ENCODE data around the gene FKTN. TPM values are rescaled to one million over a fixed set of nuclear protein-coding genes. Genes with fewer than 3 reads are reported as not detected.

FKTN gene
- total and polyA plus RNA-seq, 7 donors, result 1.7 to 9.8 (median 4.8) TPM

GRCh38 chr9:105639936-105640335, 82.0 kb downstream of the FKTN start:
- ATAC-seq (no peak), DNase-seq (no peak)
- H3K4me1 ChIP-seq, result no peaks in the 10 kb centered on the region
- intact Hi-C loops (cut with DNase I), result loop anchor here in 1 of 2 donors (5.0 kb wide), 1 partner anchor 42 kb away; no protein-coding TSS in a partner anchor
- no peaks in the 10 kb centered on the region for H3K27me3 ChIP-seq (ENCODE audit: insufficient read depth in 3 of 3, low read length in 2 of 3)
- H3K27ac ChIP-seq, result no peak overlapping the region
- no peak for TF ChIP-seq CTCF (IDR thresholded peaks at IDR 0.05)
- H3K9me3 ChIP-seq, result peaks cover 14% of the 10 kb centered on the region
- H3K4me3 ChIP-seq, result no peak overlapping the region
- H3K36me3 ChIP-seq (ENCODE audit: insufficient read depth in 1 of 2, low read depth in 1 of 2), result peaks cover 3 to 29% of the 10 kb centered on the region in 2 donors

DNA sequence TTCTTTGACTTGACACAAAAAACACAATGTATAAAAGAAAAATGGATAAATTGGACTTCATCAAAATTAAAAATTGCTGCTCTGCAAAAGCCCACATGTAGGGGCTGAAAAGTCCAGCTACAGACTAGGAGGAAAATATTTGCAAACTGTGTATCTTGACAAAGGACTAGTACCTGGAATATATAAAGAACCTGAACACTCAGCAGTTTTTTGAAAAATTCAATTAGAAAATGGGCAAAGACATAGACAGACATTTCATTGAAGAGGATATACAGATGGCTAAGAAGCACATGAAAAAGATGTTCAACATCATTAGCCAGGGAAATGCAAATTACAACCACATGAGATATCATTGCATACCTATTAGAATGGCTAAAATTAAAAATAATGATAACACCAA, 85.9 kb downstream of the FKTN start:
- Histone ChIP-seq H3K27me3 (ENCODE audit: insufficient read depth in 3 of 3, low read length in 2 of 3) (no peaks in the 10 kb centered on the region), H3K9me3 (peaks cover 14% of the 10 kb centered on the region), H3K36me3 (ENCODE audit: insufficient read depth in 1 of 2, low read depth in 1 of 2) (peaks cover 0 to 10% of the 10 kb centered on the region in 2 donors), H3K4me3 (no peak overlapping the region), H3K4me1 (no peaks in the 10 kb centered on the region), H3K27ac (no peak overlapping the region)
- intact Hi-C loops (cut with DNase I), result no loop called here
- TF ChIP-seq CTCF (IDR thresholded peaks at IDR 0.05), result no peak
- ATAC-seq (no peak), DNase-seq (no peak)

DNA sequence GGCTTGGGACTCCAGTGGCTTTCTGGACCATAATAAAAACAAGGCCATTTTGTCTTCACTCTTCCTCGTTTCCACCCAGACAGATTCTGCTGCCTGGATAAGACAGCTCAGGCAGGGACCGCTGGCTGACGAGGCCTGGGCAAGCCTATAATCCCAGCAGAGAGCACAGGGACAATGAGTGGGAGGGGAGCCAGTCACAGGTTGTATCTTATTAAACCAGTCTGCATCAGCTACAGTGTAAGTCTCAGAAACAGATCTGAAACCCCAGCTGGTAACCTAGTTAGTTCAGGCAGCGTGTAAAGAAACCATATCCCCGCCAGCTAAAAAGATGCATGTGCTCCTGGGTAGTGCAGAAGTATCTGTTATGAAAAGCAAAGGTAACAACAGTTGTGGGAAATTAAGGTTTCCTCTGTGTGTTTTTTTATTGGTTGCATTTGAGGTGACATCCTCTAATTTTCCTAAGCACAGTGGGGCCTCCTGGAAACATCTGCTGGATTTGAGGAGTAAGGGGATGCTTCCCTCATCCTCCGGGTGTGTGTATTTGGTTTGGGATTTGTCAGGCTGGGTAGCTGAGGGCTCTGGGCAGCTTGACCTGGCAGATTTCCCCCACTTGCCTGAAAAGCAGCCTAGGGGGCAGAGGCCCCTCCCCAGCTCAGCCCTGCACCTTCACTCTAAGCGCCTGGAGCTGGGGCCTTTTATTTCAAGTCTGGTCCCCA, 89.1 kb downstream of the FKTN start:
- intact Hi-C loops (cut with DNase I), result no loop called here
- Histone ChIP-seq H3K27me3 (ENCODE audit: insufficient read depth in 3 of 3, low read length in 2 of 3) (no peaks in the 10 kb centered on the region), H3K4me3 (no peak overlapping the region), H3K36me3 (ENCODE audit: insufficient read depth in 1 of 2, low read depth in 1 of 2) (no peaks in the 10 kb centered on the region), H3K27ac (no peak overlapping the region), H3K9me3 (peaks cover 6% of the 10 kb centered on the region), H3K4me1 (no peaks in the 10 kb centered on the region)
- no peak for DNase-seq
- ATAC-seq, result no peak
- TF ChIP-seq CTCF (IDR thresholded peaks at IDR 0.05), result no peak
- WGBS, 3 donors, result 85 to 88% (median 88%) methylated on average over 7 of the region's 7 CpGs

DNA sequence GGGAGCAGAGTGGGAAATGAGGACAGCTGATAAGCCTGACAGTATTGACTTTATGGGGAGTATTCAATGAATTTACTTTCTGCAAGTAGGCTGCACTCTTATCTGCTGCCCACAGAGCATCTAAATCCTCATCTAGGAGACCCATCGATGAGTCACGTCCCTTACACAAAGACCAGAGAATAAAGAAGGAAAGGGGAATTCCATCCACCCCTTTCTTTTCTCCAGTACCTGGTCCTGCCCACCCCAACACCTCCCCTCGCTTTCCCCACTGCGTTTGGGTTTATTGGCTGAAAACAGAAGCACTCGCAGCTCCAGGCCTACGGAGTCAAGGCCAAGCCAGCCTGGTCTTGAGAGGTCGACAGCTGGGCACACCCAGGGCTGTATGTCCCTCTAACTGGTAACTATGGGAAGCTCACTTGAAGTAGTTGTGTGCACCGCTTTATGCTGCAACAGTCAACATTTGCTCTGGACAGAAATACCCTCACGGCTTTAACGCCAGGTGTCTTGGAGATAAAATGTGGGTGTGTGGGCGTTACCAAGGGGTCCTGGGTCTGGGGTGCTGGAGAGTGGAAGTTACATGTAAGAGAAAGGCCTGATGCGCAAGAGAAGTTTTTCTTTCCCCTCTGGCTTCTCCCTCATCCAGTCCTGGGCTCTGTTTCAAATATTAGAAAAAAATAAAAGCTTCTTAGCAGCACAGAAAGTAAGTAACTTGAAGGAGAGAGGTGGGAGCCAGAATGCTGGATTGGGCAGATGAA, 89.8 kb downstream of the FKTN start:
- Histone ChIP-seq H3K27ac (no peak overlapping the region), H3K4me1 (no peaks in the 10 kb centered on the region), H3K4me3 (no peak overlapping the region), H3K27me3 (ENCODE audit: insufficient read depth in 3 of 3, low read length in 2 of 3) (no peaks in the 10 kb centered on the region), H3K36me3 (ENCODE audit: insufficient read depth in 1 of 2, low read depth in 1 of 2) (no peaks in the 10 kb centered on the region), H3K9me3 (no peaks in the 10 kb centered on the region)
- 86 to 89% (median 87%) methylated on average over 12 of the region's 12 CpGs for WGBS, 3 donors
- no peak for TF ChIP-seq CTCF (IDR thresholded peaks at IDR 0.05)
- no peak for DNase-seq
- no peak for ATAC-seq
- intact Hi-C loops (cut with DNase I), result no loop called here

Measured in psoas muscle (tissue), 8 donors.